Natural killer cell treated with Interleukin-12 subunit alpha and Interleukin-12 subunit beta and Interleukin-15 and Interleukin-18, amount 100 ng/mL, for 72 hours (primary cell): ENCODE results near the gene CUL1. TPM values are rescaled to one million over a fixed set of nuclear protein-coding genes. Genes with fewer than 3 reads are reported as not detected.

Experiments
- ATAC-seq, 2 donors: fragments of 150-1000 bp; cut with Tn5 transposase in 1 of 2; sonication (Bioruptor Pico), chemical (Tn5 transposase) in 1 of 2; 2 replicates each; pipeline ENCODE4 v1.10.0; 2021
- DNase-seq: peaks from one replicate; pipeline ENCODE4 v3.0.0; 2022; ENCODE audit warnings: low spot score
- H3K27ac Mint-ChIP-seq, 2 donors: 1 replicate in 1 of 2; 2 replicates in 1 of 2; pipeline ENCODE4 v1.8.0; 2022; ENCODE audit warnings: mixed read lengths in 2 of 2, mild to moderate bottlenecking in 1 of 2, moderate library complexity in 1 of 2
- H3K27me3 Mint-ChIP-seq, 2 donors: 1 replicate in 1 of 2; 2 replicates in 1 of 2; pipeline ENCODE4 v1.8.0; 2022; ENCODE audit warnings: mixed read lengths in 2 of 2
- H3K36me3 Mint-ChIP-seq: one replicate; pipeline ENCODE4 v1.8.0; 2022; ENCODE audit warnings: mixed read lengths
- H3K4me1 Mint-ChIP-seq, 2 donors: 1 replicate in 1 of 2; 2 replicates in 1 of 2; pipeline ENCODE4 v1.8.0; 2022; ENCODE audit warnings: low read depth in 2 of 2, mixed read lengths in 2 of 2, mild to moderate bottlenecking in 1 of 2
- H3K4me3 Mint-ChIP-seq: one replicate; pipeline ENCODE4 v1.8.0; 2022; ENCODE audit warnings: mixed read lengths
- H3K9me3 Mint-ChIP-seq: 2 replicates; pipeline ENCODE4 v1.8.0; 2022; ENCODE audit warnings: mixed read lengths
- total RNA-seq, 2 donors: library from RNA; stranded (reverse); gene quantifications; one replicate each; pipeline ENCODE4 v1.2.3, GENCODE V29; 2022

CUL1 gene
- total RNA-seq, 2 donors from 2014 or later: 59.5 to 69.5 TPM

DNA sequence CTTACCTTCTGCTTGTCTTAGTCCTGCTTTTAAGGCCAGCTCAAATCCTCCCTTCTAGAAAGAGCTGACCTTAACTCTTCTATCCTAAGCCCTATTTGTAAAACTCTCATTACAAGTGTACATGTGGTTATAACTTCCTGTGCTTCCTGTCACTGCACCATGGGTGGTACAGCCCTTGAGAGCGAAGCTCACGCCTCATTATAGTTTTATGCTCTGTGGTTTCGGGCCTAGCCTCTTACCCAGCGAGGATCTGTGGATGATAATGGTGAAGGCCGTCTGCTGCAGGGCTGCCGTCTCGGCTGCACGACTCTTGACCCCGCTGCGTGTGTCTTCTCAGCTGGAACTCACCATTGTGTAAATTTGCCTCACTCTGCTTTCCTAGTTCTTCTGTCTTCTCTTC, 74.6 kb downstream of the CUL1 start:
- ATAC-seq: peak; percentile 96 to 98
- Mint-ChIP-seq H3K4me1 (peaks cover 36 to 37% of the 10 kb centered on the region in 2 donors), H3K27me3 (no peaks in the 10 kb centered on the region), H3K36me3 (peaks cover 8% of the 10 kb centered on the region), H3K4me3 (peak overlapping the region; percentile 76), H3K27ac (peak overlapping the region; percentile 87 to 90), H3K9me3 (no peaks in the 10 kb centered on the region)
- peak; percentile 66 for DNase-seq

DNA sequence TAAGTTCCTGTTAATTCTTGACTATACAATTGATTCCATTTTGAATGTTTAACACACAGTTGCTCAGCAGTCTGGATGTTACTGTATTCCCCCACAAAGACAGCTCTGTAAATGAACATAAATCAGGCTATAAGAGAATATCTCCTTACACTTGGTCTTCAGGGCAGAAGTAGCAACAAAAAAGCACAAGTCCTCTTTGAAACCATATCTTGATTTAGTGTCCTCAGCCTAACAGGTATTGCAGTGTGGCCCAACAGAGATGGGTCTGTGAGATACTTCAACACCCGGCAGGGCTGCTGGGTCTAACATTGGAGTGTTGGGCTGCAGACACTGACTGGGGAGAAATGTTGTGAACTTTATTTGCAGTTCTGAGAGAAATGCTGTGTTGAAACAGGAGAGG, 75.8 kb downstream of the CUL1 start:
- no peak for DNase-seq
- Mint-ChIP-seq H3K4me1 (peaks cover 37 to 40% of the 10 kb centered on the region in 2 donors), H3K4me3 (no peak overlapping the region), H3K27me3 (no peaks in the 10 kb centered on the region), H3K27ac (peak overlapping the region; percentile 49 to 90), H3K36me3 (peaks cover 13% of the 10 kb centered on the region), H3K9me3 (no peaks in the 10 kb centered on the region)
- no peak for ATAC-seq

DNA sequence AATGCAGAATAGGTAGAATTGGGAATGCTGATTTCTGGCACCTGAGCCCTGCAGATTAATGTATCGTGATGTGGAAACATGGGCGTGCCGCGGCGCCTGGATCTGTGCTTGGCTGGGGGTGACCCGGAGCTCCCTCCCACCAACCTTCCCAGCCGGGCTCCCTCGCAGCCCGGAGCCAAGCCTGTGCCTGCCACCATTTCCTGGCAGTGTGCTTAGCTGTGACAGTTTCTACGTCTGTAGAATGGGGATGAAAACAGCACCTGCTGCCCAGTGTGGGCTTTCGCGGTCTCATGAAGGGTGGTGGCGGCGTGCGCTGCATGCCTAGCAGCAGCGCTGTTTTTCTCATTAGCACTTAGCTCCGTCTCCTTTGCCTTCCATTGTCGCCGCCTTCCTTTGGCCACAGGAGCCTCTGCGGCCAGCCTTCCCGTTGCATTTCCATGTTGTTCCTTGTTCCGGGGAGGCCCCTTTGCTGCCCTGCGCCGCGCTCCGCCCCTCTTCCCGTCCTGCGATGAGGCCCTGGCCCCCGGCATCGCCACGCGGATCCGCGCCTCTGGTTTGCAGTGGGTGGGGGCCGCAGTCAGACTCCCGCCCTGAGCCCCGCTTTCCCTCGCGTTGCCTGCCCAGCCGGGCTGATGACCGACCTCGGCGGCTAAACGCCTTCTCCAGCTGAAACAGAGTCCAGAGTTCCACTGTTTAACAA, 84.2 kb downstream of the CUL1 start:
- ATAC-seq (no peak), DNase-seq (no peak)
- H3K27ac Mint-ChIP-seq: no peak overlapping the region
- peaks cover 18% of the 10 kb centered on the region for H3K36me3 Mint-ChIP-seq
- no peak overlapping the region for H3K4me3 Mint-ChIP-seq
- H3K27me3 Mint-ChIP-seq: no peaks in the 10 kb centered on the region
- peaks cover 0 to 8% of the 10 kb centered on the region in 2 donors for H3K4me1 Mint-ChIP-seq
- H3K9me3 Mint-ChIP-seq: no peaks in the 10 kb centered on the region

DNA sequence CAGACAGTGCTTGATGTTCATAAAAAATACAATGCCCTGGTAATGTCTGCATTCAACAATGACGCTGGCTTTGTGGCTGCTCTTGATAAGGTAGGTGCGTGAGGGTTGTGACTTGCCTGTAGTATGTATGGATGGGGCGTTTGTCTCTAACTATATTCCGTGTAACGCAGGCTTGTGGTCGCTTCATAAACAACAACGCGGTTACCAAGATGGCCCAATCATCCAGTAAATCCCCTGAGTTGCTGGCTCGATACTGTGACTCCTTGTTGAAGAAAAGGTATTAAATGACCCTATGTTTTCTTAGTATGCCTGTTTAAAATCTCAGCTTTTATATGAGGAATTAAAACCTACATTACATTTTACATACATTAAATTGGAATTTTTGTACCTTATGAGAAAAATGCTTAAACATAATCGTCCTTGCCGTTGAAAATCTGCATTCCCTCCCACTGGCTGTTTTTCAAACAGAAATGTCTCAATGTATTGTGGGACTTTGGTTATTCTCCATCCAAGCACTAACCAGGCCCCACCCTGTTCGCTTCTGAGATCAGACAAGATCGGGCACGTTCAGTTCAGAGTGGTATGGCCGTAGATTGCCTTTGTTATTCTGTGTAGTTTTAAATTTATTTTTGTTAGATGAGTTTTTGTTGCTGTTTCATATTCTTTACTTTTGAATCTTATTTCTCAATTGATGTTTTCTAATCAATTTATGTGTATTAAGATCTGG, 85.3 kb downstream of the CUL1 start:
- H3K27me3 Mint-ChIP-seq: no peaks in the 10 kb centered on the region
- DNase-seq: no peak
- no peak overlapping the region for H3K27ac Mint-ChIP-seq
- H3K36me3 Mint-ChIP-seq: peaks cover 23% of the 10 kb centered on the region
- H3K4me1 Mint-ChIP-seq: peaks cover 0 to 8% of the 10 kb centered on the region in 2 donors
- H3K4me3 Mint-ChIP-seq: no peak overlapping the region
- H3K9me3 Mint-ChIP-seq: no peaks in the 10 kb centered on the region
- no peak for ATAC-seq

DNA sequence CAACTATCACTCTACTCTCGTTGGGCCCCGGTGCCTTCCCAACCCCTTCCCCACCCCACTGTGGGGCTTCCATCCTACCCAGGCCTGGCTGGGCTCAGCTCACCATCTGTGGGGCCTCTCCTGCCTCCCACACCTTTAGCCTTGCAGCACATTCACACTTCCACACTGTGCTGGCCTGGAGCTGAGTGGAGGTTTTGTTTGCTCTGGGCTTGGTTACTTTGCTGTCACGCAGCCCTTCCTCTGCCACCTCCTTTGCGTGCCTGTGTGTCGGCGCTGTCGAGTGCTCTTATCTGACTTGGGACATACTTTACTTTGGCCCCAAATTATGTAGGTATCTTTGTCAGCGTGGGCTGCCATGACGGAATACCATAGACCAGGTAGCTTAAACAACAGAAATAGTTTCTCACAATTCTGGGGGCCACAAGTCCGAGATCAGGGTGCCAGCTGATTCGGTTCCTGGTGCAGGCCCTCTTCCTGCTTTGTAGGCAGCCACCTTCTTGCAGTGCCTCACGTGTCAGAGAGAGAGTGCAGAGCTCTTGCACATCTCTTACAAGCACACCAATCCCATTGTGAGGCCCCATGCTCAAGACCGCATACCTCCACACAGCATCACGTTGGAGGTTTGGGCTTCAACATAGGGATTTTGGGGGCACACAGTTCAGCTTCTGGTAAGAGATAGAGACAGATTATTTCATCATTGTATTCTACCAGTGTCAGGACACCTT, 89.0 kb downstream of the CUL1 start:
- Mint-ChIP-seq H3K27me3 (no peaks in the 10 kb centered on the region), H3K36me3 (peaks cover 21% of the 10 kb centered on the region), H3K4me1 (peaks cover 0 to 4% of the 10 kb centered on the region in 2 donors), H3K4me3 (no peak overlapping the region), H3K9me3 (no peaks in the 10 kb centered on the region), H3K27ac (no peak overlapping the region)
- DNase-seq: no peak
- ATAC-seq: no peak

DNA sequence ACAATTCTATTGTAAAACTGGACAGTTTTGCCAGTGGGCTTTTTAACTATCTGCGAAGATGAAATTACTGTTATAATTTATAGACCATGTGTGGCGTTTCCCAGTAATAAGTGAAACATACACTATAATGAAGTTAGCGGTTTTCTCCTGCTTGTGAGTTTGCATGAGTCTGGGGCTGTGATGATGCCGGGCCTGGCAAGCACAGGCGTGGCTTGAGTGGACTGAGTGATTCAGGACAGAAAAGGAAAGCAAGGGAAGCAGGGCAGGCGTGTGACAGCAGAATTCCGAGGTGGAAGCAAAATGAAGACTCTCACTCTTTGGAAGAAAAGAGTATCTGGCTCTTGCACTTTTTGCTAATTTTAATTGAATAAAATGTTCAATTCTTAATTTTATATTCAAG, 90.5 kb downstream of the CUL1 start:
- Mint-ChIP-seq H3K9me3 (no peaks in the 10 kb centered on the region), H3K4me3 (no peak overlapping the region), H3K27ac (no peak overlapping the region), H3K27me3 (no peaks in the 10 kb centered on the region), H3K36me3 (peaks cover 24% of the 10 kb centered on the region), H3K4me1 (peaks cover 0 to 7% of the 10 kb centered on the region in 2 donors)
- DNase-seq (no peak), ATAC-seq (no peak)

DNA sequence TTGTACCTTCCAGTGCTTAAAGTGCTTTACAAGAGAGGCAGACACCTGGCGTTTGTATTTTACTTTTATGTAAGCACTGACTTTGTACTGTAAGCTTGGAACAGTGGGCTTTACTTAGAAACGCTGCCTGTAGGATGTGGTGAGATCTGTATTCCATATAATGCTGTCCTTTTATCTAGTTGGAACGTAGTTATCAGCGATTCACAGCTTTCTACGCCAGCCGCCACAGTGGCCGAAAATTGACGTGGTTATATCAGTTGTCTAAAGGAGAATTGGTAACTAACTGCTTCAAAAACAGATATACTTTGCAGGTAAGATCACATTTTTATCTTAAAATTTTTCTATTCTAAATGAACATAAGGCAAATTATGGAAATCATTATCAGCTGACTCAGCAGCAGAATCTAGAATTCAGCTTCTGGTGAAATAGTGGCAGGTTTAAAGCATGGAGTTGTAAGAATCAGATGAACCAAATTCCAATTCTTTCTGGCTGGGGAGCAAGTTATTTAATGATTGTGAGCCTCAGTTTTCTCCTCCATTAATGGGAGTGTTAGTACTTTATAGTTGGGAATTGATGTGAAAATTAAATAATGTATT, 91.5 kb downstream of the CUL1 start:
- ATAC-seq: no peak
- Mint-ChIP-seq H3K4me3 (no peak overlapping the region), H3K4me1 (peaks cover 0 to 11% of the 10 kb centered on the region in 2 donors)

DNA sequence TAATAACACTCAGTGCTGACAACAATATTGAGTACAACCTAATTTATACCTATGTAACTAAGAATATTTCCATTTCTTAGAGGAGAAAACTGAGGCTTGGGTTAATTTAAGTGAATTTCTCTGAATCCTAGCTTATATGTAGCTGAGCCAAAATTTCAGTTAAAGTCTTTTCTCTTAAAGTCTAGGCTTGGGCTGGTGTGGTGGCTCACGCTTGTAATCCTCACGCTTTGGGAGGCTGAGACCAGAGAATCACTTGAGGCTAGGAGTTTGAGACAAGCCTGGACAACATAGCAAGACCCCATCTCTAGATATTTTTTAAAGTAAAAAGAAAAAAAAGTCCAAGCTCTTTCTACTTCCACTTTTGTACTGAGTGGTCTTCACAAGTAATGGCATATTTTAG, 92.1 kb downstream of the CUL1 start:
- Mint-ChIP-seq H3K9me3 (no peaks in the 10 kb centered on the region), H3K27ac (no peak overlapping the region), H3K27me3 (no peaks in the 10 kb centered on the region), H3K4me1 (peaks cover 0 to 12% of the 10 kb centered on the region in 2 donors), H3K36me3 (peaks cover 28% of the 10 kb centered on the region), H3K4me3 (no peak overlapping the region)
- DNase-seq (no peak), ATAC-seq (no peak)

More for the DNA sequence above, 91.5 kb downstream of the CUL1 start:
- DNase-seq: no peak
- H3K27ac Mint-ChIP-seq: no peak overlapping the region
- H3K9me3 Mint-ChIP-seq: no peaks in the 10 kb centered on the region
- no peaks in the 10 kb centered on the region for H3K27me3 Mint-ChIP-seq
- peaks cover 28% of the 10 kb centered on the region for H3K36me3 Mint-ChIP-seq

DNA sequence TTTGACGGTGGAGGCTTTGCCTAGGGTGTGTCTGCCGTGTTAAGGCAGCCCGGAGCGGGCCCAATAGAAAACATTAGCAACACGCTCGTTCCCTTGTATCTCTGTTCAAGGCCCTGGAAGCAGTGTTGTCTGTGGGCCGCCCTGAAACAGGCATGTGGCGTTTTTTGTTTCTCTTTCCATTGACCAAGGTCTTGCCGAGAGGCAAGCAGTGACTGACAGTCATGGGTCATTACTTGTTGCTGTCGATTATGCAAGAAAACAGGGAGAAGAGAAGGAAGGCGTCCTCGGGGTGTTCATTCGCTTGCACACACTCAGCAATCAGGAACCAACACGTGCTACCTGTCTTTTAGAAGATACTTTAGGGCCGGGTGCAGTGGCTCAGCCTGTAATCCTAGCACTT, 92.8 kb downstream of the CUL1 start:
- Mint-ChIP-seq H3K36me3 (peaks cover 28% of the 10 kb centered on the region), H3K27ac (no peak overlapping the region), H3K9me3 (no peaks in the 10 kb centered on the region), H3K27me3 (no peaks in the 10 kb centered on the region), H3K4me1 (peaks cover 0 to 19% of the 10 kb centered on the region in 2 donors), H3K4me3 (no peak overlapping the region)
- DNase-seq: no peak
- no peak for ATAC-seq

DNA sequence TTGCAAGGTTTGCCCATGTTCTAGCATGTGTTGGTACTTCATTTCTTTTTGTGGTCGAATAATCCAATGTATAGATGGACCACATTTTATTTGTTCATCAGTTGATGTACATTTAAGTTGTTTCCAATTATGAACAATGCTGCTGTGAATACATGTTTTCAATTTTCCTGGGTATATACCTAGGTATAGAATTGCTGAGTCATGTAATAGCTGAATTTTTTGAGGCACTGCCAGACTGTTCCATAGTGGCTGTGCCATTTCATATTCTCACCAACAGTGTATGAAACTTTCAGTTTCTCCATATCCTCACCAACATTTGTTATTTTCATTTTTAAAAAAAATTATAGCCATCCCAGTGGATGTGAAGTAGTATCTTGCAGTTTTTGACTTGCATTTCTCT, 94.9 kb downstream of the CUL1 start:
- no peak for ATAC-seq

DNA sequence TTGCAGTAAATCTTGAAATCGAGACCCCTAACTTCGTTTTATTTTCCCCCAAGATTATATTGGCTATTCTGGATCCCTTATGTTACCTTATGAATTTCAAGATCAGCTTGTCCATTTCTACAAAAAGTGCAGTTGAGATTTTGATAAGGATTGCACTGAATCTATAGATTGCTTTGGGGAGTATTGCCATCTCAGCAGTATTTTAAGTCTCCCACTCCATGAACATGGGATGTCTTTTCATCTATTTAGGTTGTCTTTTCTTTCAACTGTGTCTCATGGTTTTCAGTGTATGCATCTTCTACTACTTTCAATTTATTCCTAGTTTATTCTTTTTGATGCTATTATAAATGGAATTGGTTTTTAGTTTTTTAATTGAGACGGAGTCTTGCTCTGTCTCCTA, 95.8 kb downstream of the CUL1 start:
- ATAC-seq (no peak), DNase-seq (no peak)
- no peak overlapping the region for H3K27ac Mint-ChIP-seq
- peaks cover 34% of the 10 kb centered on the region for H3K36me3 Mint-ChIP-seq
- peaks cover 0 to 19% of the 10 kb centered on the region in 2 donors for H3K4me1 Mint-ChIP-seq
- no peaks in the 10 kb centered on the region for H3K9me3 Mint-ChIP-seq
- no peaks in the 10 kb centered on the region for H3K27me3 Mint-ChIP-seq
- H3K4me3 Mint-ChIP-seq: no peak overlapping the region

More for the DNA sequence above, 94.9 kb downstream of the CUL1 start:
- H3K4me1 Mint-ChIP-seq: peaks cover 0 to 19% of the 10 kb centered on the region in 2 donors
- H3K9me3 Mint-ChIP-seq: no peaks in the 10 kb centered on the region
- DNase-seq: no peak
- H3K36me3 Mint-ChIP-seq: peaks cover 29% of the 10 kb centered on the region
- no peak overlapping the region for H3K27ac Mint-ChIP-seq
- no peaks in the 10 kb centered on the region for H3K27me3 Mint-ChIP-seq
- H3K4me3 Mint-ChIP-seq: no peak overlapping the region

DNA sequence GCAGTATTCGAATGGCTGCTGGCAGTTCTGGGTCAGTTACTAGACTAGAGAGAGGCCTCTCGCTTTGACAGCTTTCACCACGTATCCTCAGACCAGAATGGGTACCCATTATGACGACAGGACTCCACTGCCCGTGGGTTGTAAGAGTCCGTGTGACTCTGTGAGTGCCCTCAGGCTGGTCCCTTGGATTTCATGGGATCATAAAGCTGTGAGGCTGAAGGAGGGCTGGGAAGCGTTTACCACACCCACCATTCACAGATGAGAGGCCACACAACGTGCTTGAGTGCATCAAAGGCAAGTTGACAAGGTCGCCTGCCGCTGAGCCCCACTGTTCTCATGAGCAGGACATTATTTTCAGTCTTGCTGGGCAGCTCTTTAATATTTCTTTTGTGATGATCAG, 98.1 kb downstream of the CUL1 start:
- no peaks in the 10 kb centered on the region for H3K9me3 Mint-ChIP-seq
- no peaks in the 10 kb centered on the region for H3K27me3 Mint-ChIP-seq
- H3K36me3 Mint-ChIP-seq: peaks cover 41% of the 10 kb centered on the region
- H3K4me1 Mint-ChIP-seq: peaks cover 0 to 19% of the 10 kb centered on the region in 2 donors
- no peak overlapping the region for H3K4me3 Mint-ChIP-seq
- ATAC-seq (no peak), DNase-seq (no peak)
- H3K27ac Mint-ChIP-seq: peak overlapping the region in 1 of 2 donors; percentile 80

DNA sequence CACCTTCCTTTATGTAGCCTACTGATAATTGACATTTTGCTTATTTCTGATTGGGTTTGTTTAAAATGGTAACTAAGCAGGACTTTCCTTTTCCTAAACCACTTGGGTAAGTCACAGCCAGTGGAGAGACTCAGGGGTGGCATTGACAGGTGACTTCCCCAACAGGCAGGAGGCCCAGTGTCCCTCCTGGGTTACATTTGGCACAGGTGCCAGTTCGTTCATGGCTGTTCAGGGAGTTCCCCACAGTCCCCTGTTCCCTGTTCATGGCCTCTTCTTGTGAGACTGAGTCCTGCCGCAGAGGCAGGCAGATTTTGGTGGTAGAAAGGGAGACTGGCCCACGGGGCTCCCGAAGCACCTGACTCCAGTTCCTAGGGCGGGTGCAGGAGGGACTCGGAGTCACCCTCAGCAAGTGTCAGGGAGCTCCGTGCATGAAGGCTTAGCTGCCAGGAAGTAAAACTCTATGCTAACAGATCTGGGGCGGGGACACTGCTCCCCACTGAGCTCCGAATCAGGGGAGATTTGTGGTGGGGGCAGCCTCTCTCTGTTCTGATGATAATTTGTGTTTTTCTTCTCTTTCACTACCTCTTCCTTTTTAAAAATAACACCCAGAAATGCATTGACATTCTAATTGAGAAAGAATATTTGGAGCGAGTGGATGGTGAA, 101.3 kb downstream of the CUL1 start:
- peak overlapping the region in 1 of 2 donors; percentile 28 for H3K27ac Mint-ChIP-seq
- H3K27me3 Mint-ChIP-seq: no peaks in the 10 kb centered on the region
- peaks cover 0 to 14% of the 10 kb centered on the region in 2 donors for H3K4me1 Mint-ChIP-seq
- no peaks in the 10 kb centered on the region for H3K9me3 Mint-ChIP-seq
- ATAC-seq: no peak
- DNase-seq: no peak
- H3K4me3 Mint-ChIP-seq: no peak overlapping the region
- peaks cover 23% of the 10 kb centered on the region for H3K36me3 Mint-ChIP-seq
